Activated CD8-positive, alpha-beta T cell treated with anti-CD3 and anti-CD28 coated beads for 36 hours (primary cell): ENCODE results near the gene PODXL2. TPM values are rescaled to one million over a fixed set of nuclear protein-coding genes. Genes with fewer than 3 reads are reported as not detected.

Experiments
- ATAC-seq: fragments of 200-7000 bp; cut with Tn5 transposase; one replicate; pipeline ENCODE4 v1.10.0; 2021; ENCODE audit warnings: mild to moderate bottlenecking, moderate library complexity
- CTCF ChIA-PET: fragments of 350-600 bp; sonication (Branson Sonifier 250); formaldehyde crosslinking; loops from one replicate; lab custom pipeline; 2021; ENCODE audit warnings: antibody characterized with exemption; lab: Charles Lee
- POLR2A ChIA-PET: fragments of 350-600 bp; sonication (Branson Sonifier 250); formaldehyde crosslinking; loops from one replicate; lab custom pipeline; 2021; ENCODE audit warnings: antibody characterized with exemption; lab: Charles Lee
- DNase-seq: peaks from one replicate; pipeline ENCODE4 v3.0.0-alpha.2; 2020
- H3K27ac Mint-ChIP-seq: one replicate; pipeline ENCODE4 v1.8.0; 2021; ENCODE audit warnings: mild to moderate bottlenecking, mixed read lengths
- H3K27me3 Mint-ChIP-seq: one replicate; pipeline ENCODE4 v1.8.0; 2021; ENCODE audit warnings: mixed read lengths
- H3K36me3 Mint-ChIP-seq: one replicate; pipeline ENCODE4 v1.8.0; 2021; ENCODE audit warnings: low read depth, mixed read lengths
- H3K4me1 Mint-ChIP-seq: one replicate; pipeline ENCODE4 v1.8.0; 2021; ENCODE audit warnings: low read depth, mixed read lengths
- H3K4me3 Mint-ChIP-seq: one replicate; pipeline ENCODE4 v1.8.0; 2021; ENCODE audit warnings: mild to moderate bottlenecking, moderate library complexity, mixed read lengths
- H3K9me3 Mint-ChIP-seq: one replicate; pipeline ENCODE4 v1.8.0; 2021; ENCODE audit warnings: mixed read lengths
- CTCF ChIP-seq: fragments of 200-600 bp; IDR thresholded peaks from one replicate; pipeline ENCODE4 v1.8.0; 2022; ENCODE audit warnings: antibody characterized with exemption, mild to moderate bottlenecking
- intact Hi-C: fragments of 100-400 bp; cut with micrococcal nuclease; formaldehyde crosslinking; loops from one replicate; pipeline ENCODE4 v1.10.0; 2022
- total RNA-seq, 2 experiments: library from RNA; stranded (reverse); gene quantifications; one replicate each; pipeline ENCODE4 v1.2.3, GENCODE V29; 2021

The PODXL2 gene
- total RNA-seq, 2 experiments from 2014 or later: 1.1 to 1.3 TPM

GRCh38 chr3:127698286-127698685 lies 69.3 kb downstream of the PODXL2 start:
- TF ChIP-seq CTCF: no peak
- Mint-ChIP-seq H3K27ac (no peak overlapping the region), H3K27me3 (no peaks in the 10 kb centered on the region), H3K36me3 (no peaks in the 10 kb centered on the region), H3K9me3 (no peaks in the 10 kb centered on the region), H3K4me3 (no peak overlapping the region), H3K4me1 (peaks cover 3% of the 10 kb centered on the region)
- DNase-seq (no peak), ATAC-seq (no peak)
- intact Hi-C loops: loop anchor here (10.0 kb wide), 1 partner anchor 137 kb away; no protein-coding TSS in a partner anchor
- POLR2A ChIA-PET: no interaction called here
- CTCF ChIA-PET: no interaction called here

GRCh38 chr3:127698691-127699415 lies 69.9 kb downstream of the PODXL2 start:
- DNase-seq (no peak), ATAC-seq (no peak)
- Mint-ChIP-seq H3K4me1 (peaks cover 3% of the 10 kb centered on the region), H3K27me3 (peaks cover 3% of the 10 kb centered on the region), H3K36me3 (no peaks in the 10 kb centered on the region), H3K9me3 (peaks cover 3% of the 10 kb centered on the region), H3K4me3 (no peak overlapping the region), H3K27ac (no peak overlapping the region)
- POLR2A ChIA-PET: interaction anchor here (1.0 kb wide), 1 partner anchor 9 kb away, joined by 3 read pairs; no protein-coding TSS in a partner anchor
- CTCF ChIA-PET: no interaction called here
- intact Hi-C loops: loop anchor here (10.0 kb wide), 1 partner anchor 136 kb away; no protein-coding TSS in a partner anchor
- no peak for TF ChIP-seq CTCF

GRCh38 chr3:127699416-127700300 lies 70.7 kb downstream of the PODXL2 start:
- intact Hi-C loops: loop anchor here (10.0 kb wide), 1 partner anchor 135 kb away; no protein-coding TSS in a partner anchor
- no peak overlapping the region for H3K27ac Mint-ChIP-seq
- ATAC-seq (no peak), DNase-seq (no peak)
- no peak for TF ChIP-seq CTCF
- H3K27me3 Mint-ChIP-seq: peaks cover 3% of the 10 kb centered on the region
- H3K36me3 Mint-ChIP-seq: no peaks in the 10 kb centered on the region
- peaks cover 3% of the 10 kb centered on the region for H3K4me1 Mint-ChIP-seq
- POLR2A ChIA-PET: interaction anchor here (1.0 kb wide), 1 partner anchor 10 kb away, joined by 3 read pairs; no protein-coding TSS in a partner anchor
- CTCF ChIA-PET: interaction anchor here (0.9 kb wide), 1 partner anchor 132 kb away, joined by 3 read pairs; no protein-coding TSS in a partner anchor
- no peak overlapping the region for H3K4me3 Mint-ChIP-seq
- peaks cover 4% of the 10 kb centered on the region for H3K9me3 Mint-ChIP-seq

- Mint-ChIP-seq H3K9me3 (peaks cover 4% of the 10 kb centered on the region), H3K27me3 (peaks cover 3% of the 10 kb centered on the region), H3K4me1 (peaks cover 3% of the 10 kb centered on the region), H3K4me3 (no peak overlapping the region), H3K36me3 (no peaks in the 10 kb centered on the region), H3K27ac (no peak overlapping the region)
- POLR2A ChIA-PET: no interaction called here
- TF ChIP-seq CTCF: no peak
- ATAC-seq (no peak), DNase-seq (no peak)
- CTCF ChIA-PET: interaction anchor here (0.9 kb wide), 1 partner anchor 132 kb away, joined by 3 read pairs; no protein-coding TSS in a partner anchor
- intact Hi-C loops: no loop called here
These were observed 71.4 kb downstream of the PODXL2 start for GRCh38 chr3:127700406-127700805.
